ENCODE results near the gene TMEFF2. TPM values are rescaled to one million over a fixed set of nuclear protein-coding genes. Genes with fewer than 3 reads are reported as not detected.

TMEFF2 gene
- total RNA-seq, 1 donor from 2014 or later: 6.5 TPM

DNA sequence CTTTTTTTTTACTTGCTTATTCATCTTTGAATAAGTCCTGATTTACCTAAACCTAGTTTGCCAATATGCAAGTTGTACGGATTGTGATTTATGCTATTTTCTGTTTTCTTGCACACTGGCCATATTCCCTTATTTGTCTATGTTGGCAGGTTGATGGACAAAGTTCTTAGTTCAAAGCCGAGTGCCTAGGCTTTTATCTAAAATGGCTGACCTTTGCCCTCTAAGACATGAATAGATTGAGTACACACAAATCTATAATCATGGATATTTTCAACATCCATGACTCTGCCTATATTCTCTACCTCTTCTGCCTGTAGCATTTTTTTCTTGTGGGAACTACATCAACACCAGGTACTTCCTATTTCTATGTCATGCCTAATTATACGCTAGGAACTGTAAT, 171.7 kb downstream of the TMEFF2 start:
- DNase-seq (ENCODE audit: low read depth): no peak

- DNase-seq (ENCODE audit: low read depth): no peak
Measured at GRCh38 chr2:192017844-192018243, 176.9 kb downstream of the TMEFF2 start.

- DNase-seq (ENCODE audit: low read depth): peak; percentile 46
Measured at GRCh38 chr2:192016265-192016664, 178.5 kb downstream of the TMEFF2 start.

GRCh38 chr2:192013211-192013610, 181.5 kb downstream of the TMEFF2 start:
- no peak for DNase-seq (ENCODE audit: low read depth)

- no peak for DNase-seq (ENCODE audit: low read depth)
Measured at GRCh38 chr2:192011196-192011595, 183.5 kb downstream of the TMEFF2 start.

- no peak for DNase-seq (ENCODE audit: low read depth)
Measured at GRCh38 chr2:192010073-192010472, 184.7 kb downstream of the TMEFF2 start.

- peak; percentile 47 for DNase-seq (ENCODE audit: low read depth)
Measured at GRCh38 chr2:192007581-192008228, 187.0 kb downstream of the TMEFF2 start.

DNA sequence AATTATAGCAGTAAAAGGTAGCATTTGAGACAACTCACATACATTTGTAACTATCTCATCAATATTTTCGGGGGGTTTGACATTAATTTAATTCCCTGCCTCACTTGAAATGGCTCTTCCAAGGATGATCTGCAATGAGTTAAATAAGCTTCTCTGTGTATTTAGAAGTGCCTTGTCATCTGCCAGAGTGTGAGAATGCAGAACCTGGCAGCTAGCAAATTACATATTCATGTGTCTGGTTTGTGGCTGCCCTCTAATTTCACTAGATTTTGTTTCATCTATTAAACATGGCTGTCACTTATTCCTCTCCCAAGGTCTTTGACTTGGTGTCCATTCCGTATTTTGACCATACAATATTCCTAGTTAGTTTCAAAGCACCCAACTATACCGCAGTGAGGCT, 189.5 kb downstream of the TMEFF2 start:
- DNase-seq (ENCODE audit: low read depth): no peak

- no peak for DNase-seq (ENCODE audit: low read depth)
Measured at GRCh38 chr2:192004188-192004963, 190.4 kb downstream of the TMEFF2 start.

- DNase-seq (ENCODE audit: low read depth): no peak
Measured at GRCh38 chr2:192002418-192002817, 192.3 kb downstream of the TMEFF2 start.

DNA sequence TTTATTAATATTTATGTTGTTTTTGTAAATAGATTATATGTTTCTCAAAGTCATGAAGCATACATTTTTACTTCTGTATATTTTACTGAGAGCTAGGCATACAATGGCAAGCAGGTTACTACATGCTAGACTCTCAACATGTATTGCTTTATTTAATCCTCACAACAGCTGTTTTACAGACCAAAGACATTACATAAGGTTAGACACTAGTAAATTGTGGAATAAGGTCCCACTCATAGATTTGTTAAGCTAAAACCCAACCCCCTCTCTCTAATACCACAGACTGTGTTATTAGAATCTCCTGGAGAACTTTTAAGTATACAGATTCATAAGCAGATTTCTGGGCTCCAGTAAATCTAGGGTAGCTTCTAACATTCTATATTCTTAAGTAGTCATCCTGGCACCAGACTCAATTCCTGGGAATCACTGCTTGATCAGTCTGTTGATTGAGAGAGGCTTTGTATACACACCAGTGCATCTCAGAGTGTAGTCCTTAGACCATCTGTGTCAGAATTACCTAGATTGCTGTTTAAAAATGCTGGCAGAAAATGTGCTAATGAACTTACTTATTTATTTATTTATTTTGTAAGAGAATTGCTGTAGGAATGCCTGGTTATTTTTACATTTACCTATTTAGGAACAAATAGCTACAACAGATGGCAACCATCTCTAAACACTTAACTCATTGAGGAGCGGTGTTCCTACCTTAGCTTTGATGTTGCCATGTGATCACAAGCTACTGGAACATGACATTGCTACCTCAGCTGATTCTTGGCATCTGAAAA, 194.3 kb downstream of the TMEFF2 start:
- no peak for DNase-seq (ENCODE audit: low read depth)

DNA sequence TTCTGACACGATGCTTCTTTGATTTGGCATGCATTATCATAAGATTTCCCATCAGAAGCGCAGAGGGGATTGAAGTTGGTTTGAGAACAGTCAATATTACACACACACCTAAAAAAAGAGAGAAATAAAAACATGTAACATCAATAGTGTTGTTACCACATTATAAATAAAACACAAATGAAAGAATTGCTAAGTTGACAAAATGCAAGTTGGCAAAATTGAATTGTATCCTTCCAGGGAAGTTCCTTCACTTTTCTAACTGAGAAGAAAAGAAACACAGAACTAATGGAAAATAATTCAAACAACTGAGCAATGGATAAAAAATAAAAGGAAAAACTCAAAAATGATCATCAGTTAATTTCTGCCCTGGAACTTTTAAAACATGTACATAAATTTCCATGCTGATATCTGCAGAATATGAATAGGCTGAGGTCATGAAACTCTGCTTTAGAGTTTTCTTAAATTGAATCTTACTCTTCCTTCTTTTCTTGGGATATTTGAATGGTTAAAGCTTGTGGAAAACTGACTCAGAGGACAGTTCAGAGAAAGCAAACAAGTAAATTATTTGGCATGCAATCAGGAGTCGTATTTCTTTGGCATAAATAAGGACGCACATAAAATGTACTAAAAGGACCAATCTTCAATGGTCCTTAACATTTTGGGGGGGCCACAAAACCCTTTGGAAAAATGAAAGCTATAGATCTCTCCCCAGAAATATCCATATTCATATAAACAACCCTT, 195.5 kb downstream of the TMEFF2 start:
- DNase-seq (ENCODE audit: low read depth): no peak

DNA sequence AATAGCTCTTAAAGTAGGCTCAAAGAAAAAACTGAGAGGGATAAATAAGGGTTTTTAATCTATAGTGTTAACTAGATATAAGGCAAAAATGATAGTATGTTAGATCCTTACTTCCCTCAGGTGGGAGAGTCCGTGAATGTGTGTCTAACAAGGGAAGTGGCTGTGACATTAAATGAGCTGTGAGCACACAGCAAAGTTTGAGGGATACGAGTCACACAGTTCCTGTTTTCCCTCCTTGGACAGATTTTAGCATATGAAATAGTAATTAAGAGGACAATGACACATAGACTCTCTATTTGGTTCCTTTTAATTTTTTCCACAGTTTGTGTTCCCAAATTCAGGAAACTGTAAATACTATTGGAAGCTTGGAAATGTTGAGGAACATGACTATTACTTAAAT, 199.4 kb downstream of the TMEFF2 start:
- DNase-seq (ENCODE audit: low read depth): no peak

GRCh38 chr2:191994749-191995148, 200.0 kb downstream of the TMEFF2 start:
- DNase-seq (ENCODE audit: low read depth): no peak

- no peak for DNase-seq (ENCODE audit: low read depth)
Measured at GRCh38 chr2:191991442-191991841, 203.3 kb downstream of the TMEFF2 start.

- DNase-seq (ENCODE audit: low read depth): no peak
Measured at GRCh38 chr2:191985740-191986139, 209.0 kb downstream of the TMEFF2 start.

DNA sequence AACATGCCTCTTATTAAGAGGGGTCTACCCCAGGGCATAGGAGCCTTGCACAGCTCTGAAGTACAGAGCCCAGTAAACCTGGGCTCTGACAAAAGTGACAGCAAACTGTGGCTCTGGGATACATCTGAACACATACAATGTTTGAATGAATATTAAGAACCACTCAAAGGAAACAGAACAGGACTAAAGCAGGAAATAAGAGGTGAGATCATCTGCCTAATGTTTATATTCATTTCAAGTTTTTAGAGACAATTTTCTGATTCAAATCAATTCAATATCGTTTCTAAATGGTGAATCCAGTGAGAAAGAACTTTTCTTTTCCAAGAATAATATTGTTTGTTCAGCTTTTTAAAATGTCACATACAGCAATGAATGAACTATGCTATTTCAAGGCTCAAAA, 211.1 kb downstream of the TMEFF2 start:
- no peak for DNase-seq (ENCODE audit: low read depth)

GRCh38 chr2:191983186-191983585, 211.5 kb downstream of the TMEFF2 start:
- DNase-seq (ENCODE audit: low read depth): peak; percentile 29

DNA sequence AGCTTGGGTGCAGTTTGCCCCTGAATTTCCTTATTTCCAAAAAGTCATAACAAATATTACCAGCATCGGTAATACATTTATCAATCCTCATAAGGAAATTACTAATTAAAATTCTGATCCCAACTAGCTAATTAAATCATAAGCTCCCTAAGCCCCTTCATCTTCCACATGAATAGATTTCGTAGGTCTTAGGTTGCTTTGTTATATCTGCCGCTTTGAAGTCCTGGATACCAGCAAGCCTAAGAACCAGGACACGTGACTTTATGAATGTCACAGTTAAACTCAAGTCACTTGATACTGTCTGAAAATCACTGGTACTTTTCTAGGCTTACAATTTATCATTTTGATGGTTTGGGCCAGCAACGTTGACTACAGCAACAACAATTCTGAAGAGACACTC, 213.0 kb downstream of the TMEFF2 start:
- no peak for DNase-seq (ENCODE audit: low read depth)

- no peak for DNase-seq (ENCODE audit: low read depth)
Measured at GRCh38 chr2:191980483-191980882, 214.2 kb downstream of the TMEFF2 start.

DNA sequence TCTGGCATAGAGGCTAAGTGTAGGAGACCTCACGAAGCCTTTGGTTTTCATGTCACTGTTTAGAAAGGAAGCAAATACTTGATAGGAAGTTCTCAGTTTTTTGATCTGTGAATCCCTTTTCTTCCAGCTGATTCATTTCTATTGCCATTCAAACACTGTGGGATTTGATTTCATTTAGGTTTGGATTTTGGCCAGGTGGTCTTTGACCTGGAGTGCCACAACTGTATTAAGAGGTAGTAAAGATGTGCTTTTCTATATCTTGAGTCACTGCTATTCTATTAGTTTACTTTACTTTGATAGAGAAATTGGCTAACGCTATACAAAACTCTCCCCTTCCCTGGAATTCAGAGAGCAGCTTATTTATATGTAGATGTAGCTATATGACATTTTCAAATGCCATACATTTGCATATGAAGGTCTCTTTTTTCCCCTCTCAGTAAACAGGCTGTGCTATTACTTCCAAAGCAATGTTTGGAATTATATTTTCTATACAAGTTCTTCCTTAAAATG, 215.5 kb downstream of the TMEFF2 start:
- DNase-seq (ENCODE audit: low read depth): no peak

Measured in myocyte (in vitro differentiated cells).